PC-3 (cell line): ENCODE results near the gene XIST. TPM values are rescaled to one million over a fixed set of nuclear protein-coding genes. Genes with fewer than 3 reads are reported as not detected.

Source experiments
- ATAC-seq: fragments of 200-7000 bp; cut with Tn5 transposase; 2 replicates; pipeline ENCODE4 v1.9.1; 2020; ENCODE audit warnings: mild to moderate bottlenecking, moderate library complexity
- BruUV-seq: library from RNA; stranded (reverse); fragments of 400-500 nt; replicated peaks from 2 replicates; lab custom pipeline; 2021; lab: Mats Ljungman, UMichigan
- CTCF ChIA-PET: fragments of 300-600 bp; sonication (Branson Sonifier 250); formaldehyde crosslinking; loops from one replicate; lab custom pipeline; 2022; ENCODE audit warnings: antibody characterized with exemption; lab: Charles Lee
- POLR2A ChIA-PET: fragments of 300-600 bp; sonication (Branson Sonifier 250); formaldehyde crosslinking; loops from one replicate; lab custom pipeline; 2022; ENCODE audit warnings: antibody characterized with exemption; ENCODE audit not compliant: unreplicated experiment; lab: Charles Lee
- DNase-seq: peaks from one replicate; pipeline ENCODE4 v3.0.0-alpha.2; 2015
- H2AFZ ChIP-seq: fragments of 300-600 bp; sonication (generic); 2 replicates; pipeline ENCODE4 v1.6.0; 2016; ENCODE audit warnings: antibody characterized with exemption, low read length
- H3F3A ChIP-seq: fragments of 300-600 bp; sonication (generic); one replicate; pipeline ENCODE4 v1.6.0; 2017; ENCODE audit warnings: antibody characterized with exemption, low read length, control low read depth, mild to moderate bottlenecking; ENCODE audit not compliant: unreplicated experiment
- H3K27ac ChIP-seq: fragments of 300-600 bp; sonication (generic); 2 replicates; pipeline ENCODE4 v1.5.1; 2016; ENCODE audit warnings: mild to moderate bottlenecking, low read length
- H3K27me3 ChIP-seq: fragments of 300-600 bp; sonication (generic); 2 replicates; pipeline ENCODE4 v1.6.1; 2016; ENCODE audit warnings: low read length, mixed read lengths
- H3K36me3 ChIP-seq: fragments of 300-600 bp; sonication (generic); 2 replicates; pipeline ENCODE4 v1.6.1; 2016; ENCODE audit warnings: low read depth, mixed run types, low read length, mixed read lengths
- H3K4me1 ChIP-seq: fragments of 300-600 bp; sonication (generic); 2 replicates; pipeline ENCODE4 v1.5.1; 2016; ENCODE audit warnings: low read length; ENCODE audit not compliant: insufficient read depth
- H3K4me2 ChIP-seq: fragments of 300-600 bp; sonication (generic); 2 replicates; pipeline ENCODE4 v1.6.0; 2016; ENCODE audit warnings: low read length
- H3K4me3 ChIP-seq: fragments of 300-600 bp; sonication (generic); 2 replicates; pipeline ENCODE4 v1.5.1; 2016; ENCODE audit warnings: mild to moderate bottlenecking, low read length, mixed read lengths
- H3K79me2 ChIP-seq: fragments of 300-600 bp; sonication (generic); 2 replicates; pipeline ENCODE4 v1.6.1; 2017; ENCODE audit warnings: low read length, mixed read lengths
- H3K9ac ChIP-seq: fragments of 300-600 bp; sonication (generic); 2 replicates; pipeline ENCODE4 v1.6.0; 2016; ENCODE audit warnings: mild to moderate bottlenecking, low read length
- H3K9me2 ChIP-seq: fragments of 300-600 bp; sonication (generic); replicated peaks from 2 replicates; pipeline ENCODE4 v1.6.1; 2016; ENCODE audit warnings: mixed run types, low read length, mixed read lengths
- H3K9me3 ChIP-seq: fragments of 300-600 bp; sonication (generic); 2 replicates; pipeline ENCODE4 v1.6.1; 2016; ENCODE audit warnings: low read length, mixed read lengths
- H4K20me1 ChIP-seq: fragments of 300-600 bp; sonication (generic); 2 replicates; pipeline ENCODE4 v1.6.1; 2016; ENCODE audit warnings: low read length, mixed read lengths
- CTCF ChIP-seq: fragments of 300-600 bp; sonication (generic); conservative IDR thresholded peaks from 2 replicates; pipeline ENCODE4 v1.5.1; 2017; ENCODE audit warnings: antibody characterized with exemption, low read depth, mild to moderate bottlenecking, low read length
- EZH2 ChIP-seq: fragments of 300-600 bp; sonication (generic); IDR thresholded peaks from one replicate; pipeline ENCODE4 v1.6.1; 2017; ENCODE audit warnings: antibody characterized with exemption, mild to moderate bottlenecking, low read length; ENCODE audit not compliant: unreplicated experiment
- EZH2phosphoT487 ChIP-seq: fragments of 300-600 bp; sonication (generic); IDR thresholded peaks from 2 replicates; pipeline ENCODE4 v1.6.1; 2018; ENCODE audit warnings: mild to moderate bottlenecking, antibody characterized with exemption, low read length, borderline replicate concordance
- intact Hi-C: fragments of 100-400 bp; cut with micrococcal nuclease; formaldehyde crosslinking; loops from 2 replicates; pipeline ENCODE4 v1.9.0; 2023
- total RNA-seq: library from RNA; depleted of rRNA; stranded (reverse); fragments of >200 nt; gene quantifications from 2 replicates; pipeline ENCODE4 v1.2.3, GENCODE V29; 2014

The XIST gene
- total RNA-seq, 1 experiment from 2014 or later, result not detected

DNA sequence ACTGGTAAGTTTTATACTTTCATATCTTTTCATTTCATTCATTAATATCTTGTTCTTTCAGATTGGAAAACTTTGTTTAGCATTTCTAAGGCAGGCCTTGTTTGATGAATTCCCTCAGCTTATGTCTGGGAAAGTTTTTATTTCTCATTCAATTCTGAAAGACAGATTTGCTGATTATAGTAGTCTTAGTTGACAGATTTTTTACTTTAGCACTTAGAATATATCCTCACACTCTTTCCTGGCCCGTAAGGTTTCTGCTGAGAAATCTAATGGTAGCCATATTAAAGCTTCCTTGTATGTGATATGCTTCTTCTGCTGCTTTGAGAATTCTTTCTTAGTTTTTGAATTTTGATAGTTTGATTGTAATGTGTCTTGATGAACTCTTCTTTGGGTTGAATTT lies 7.1 kb upstream of the XIST start:
- POLR2A ChIA-PET, result interaction anchor here (0.6 kb wide), 1 partner anchor 151 kb away, joined by 3 read pairs; no protein-coding TSS in a partner anchor
- Histone ChIP-seq H3K4me3 (no peak overlapping the region), H4K20me1 (no peaks in the 10 kb centered on the region), H3K4me2 (no peak overlapping the region), H3K9ac (no peak overlapping the region), H2AFZ (no peak overlapping the region), H3K27ac (no peak overlapping the region), H3K79me2 (no peaks in the 10 kb centered on the region), H3K9me3 (no peaks in the 10 kb centered on the region), H3F3A (no peaks in the 10 kb centered on the region), H3K9me2 (no peaks in the 10 kb centered on the region), H3K36me3 (no peaks in the 10 kb centered on the region), H3K27me3 (no peaks in the 10 kb centered on the region), H3K4me1 (no peaks in the 10 kb centered on the region)
- no TSS peak for BruUV-seq
- no peak for TF ChIP-seq EZH2
- no peak for TF ChIP-seq CTCF
- no peak for TF ChIP-seq EZH2phosphoT487
- ATAC-seq (no peak), DNase-seq (no peak)
- CTCF ChIA-PET, result no interaction called here
- intact Hi-C loops, result loop anchor here (5.0 kb wide), 1 partner anchor 598 kb away; no protein-coding TSS in a partner anchor

GRCh38 chrX:73855546-73855945 lies 3.0 kb upstream of the XIST start:
- Histone ChIP-seq H3K9ac (no peak overlapping the region), H3K9me2 (no peaks in the 10 kb centered on the region), H3K79me2 (no peaks in the 10 kb centered on the region), H3K4me1 (no peaks in the 10 kb centered on the region), H2AFZ (no peak overlapping the region), H3K27ac (no peak overlapping the region), H3F3A (no peaks in the 10 kb centered on the region), H3K4me3 (no peak overlapping the region), H3K36me3 (no peaks in the 10 kb centered on the region), H3K9me3 (no peaks in the 10 kb centered on the region), H3K4me2 (no peak overlapping the region), H4K20me1 (no peaks in the 10 kb centered on the region), H3K27me3 (no peaks in the 10 kb centered on the region)
- intact Hi-C loops, result loop anchor here (1.0 to 5.0 kb wide), 5 partner anchors 89 to 602 kb away; no protein-coding TSS in a partner anchor
- TF ChIP-seq CTCF (peak; percentile 83), EZH2 (no peak)
- ChIA-PET POLR2A (no interaction called here), CTCF (no interaction called here)
- BruUV-seq, result no TSS peak
- DNase-seq (peak; percentile 78), ATAC-seq (peak; percentile 65)

DNA sequence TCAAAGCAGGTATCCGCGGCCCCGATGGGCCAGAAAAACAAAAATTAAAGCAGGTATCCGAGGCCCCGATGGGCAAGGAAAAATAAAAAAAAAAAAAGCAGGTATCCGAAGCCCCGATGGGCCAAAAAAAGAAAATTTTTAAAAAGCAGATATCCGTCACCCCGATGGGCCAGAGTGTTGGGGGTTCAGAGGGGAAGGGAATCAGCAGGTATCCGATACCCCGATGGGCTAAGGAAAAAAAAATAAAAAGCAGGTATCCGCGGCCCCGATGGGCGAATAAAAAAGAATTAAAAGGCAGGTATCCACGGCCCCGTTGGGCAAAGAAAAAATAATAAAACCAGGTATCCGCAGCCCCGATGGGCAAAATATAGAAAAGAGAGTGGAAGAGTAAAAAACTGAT lies 492 bp downstream of the XIST start:
- no peaks in the 10 kb centered on the region for H3K27me3 ChIP-seq
- no peaks in the 10 kb centered on the region for H3K4me1 ChIP-seq
- H3K9ac ChIP-seq, result no peak overlapping the region
- no peaks in the 10 kb centered on the region for H3K9me2 ChIP-seq
- H4K20me1 ChIP-seq, result no peaks in the 10 kb centered on the region
- intact Hi-C loops, result no loop called here
- DNase-seq (no peak), ATAC-seq (no peak)
- H3F3A ChIP-seq, result no peaks in the 10 kb centered on the region
- no peak overlapping the region for H2AFZ ChIP-seq
- H3K27ac ChIP-seq, result no peak overlapping the region
- no peak overlapping the region for H3K4me2 ChIP-seq
- CTCF ChIA-PET, result no interaction called here
- POLR2A ChIA-PET, result no interaction called here
- no peaks in the 10 kb centered on the region for H3K9me3 ChIP-seq
- H3K36me3 ChIP-seq, result no peaks in the 10 kb centered on the region
- no peaks in the 10 kb centered on the region for H3K79me2 ChIP-seq
- no TSS peak for BruUV-seq
- no peak overlapping the region for H3K4me3 ChIP-seq
- TF ChIP-seq EZH2 (no peak), CTCF (no peak), EZH2phosphoT487 (no peak)
